ENCODE measurements around the gene ZNF275.
A peak's percentile ranks its signal among the peaks of the same experiment; 100 is the strongest.
"Not testable (repeated sequence)": the region's sequence is repeated elsewhere in the genome, so short reads cannot be mapped to it uniquely, and the experiment has no call there.

The ZNF275 gene

GRCh38 chrX:153333821-153334653 lies at the start of gene ZNF275:
Gene ZNF275 (plus strand): TSS chrX:153334153. CDS start chrX:153336680, 2,527 bp downstream.
- Histone ChIP-seq H3K27ac (no peak within 1 kb of the TSS), H3K4me1 (ENCODE audit: control insufficient read depth in 1 of 2, insufficient read depth in 1 of 2, low read depth in 1 of 2, low read length in 1 of 2) (peaks cover 5 to 12% of the 10 kb centered on the region in 2 experiments), H3K36me3 (no peaks in the 10 kb centered on the region), H3K9me3 (no peaks in the 10 kb centered on the region), H3K27me3 (no peaks in the 10 kb centered on the region), H3K4me3 (ENCODE audit: low read depth in 1 of 2, low read length in 1 of 2) (peak within 1 kb of the TSS; percentile 45 to 47)
- no peak for TF ChIP-seq CTCF (IDR thresholded peaks at IDR 0.05)

- not testable (repeated sequence) for H3K4me3 ChIP-seq (ENCODE audit: low read depth in 1 of 2, low read length in 1 of 2); H3K36me3 ChIP-seq; H3K27ac ChIP-seq; H3K27me3 ChIP-seq; H3K4me1 ChIP-seq (ENCODE audit: control insufficient read depth in 1 of 2, insufficient read depth in 1 of 2, low read depth in 1 of 2, low read length in 1 of 2); H3K9me3 ChIP-seq
Observed at GRCh38 chrX:153285678-153286077, 48.3 kb upstream of the ZNF275 start.

GRCh38 chrX:153288807-153289206 lies 45.1 kb upstream of the ZNF275 start:
- not testable (repeated sequence) for H3K4me1 ChIP-seq (ENCODE audit: control insufficient read depth in 1 of 2, insufficient read depth in 1 of 2, low read depth in 1 of 2, low read length in 1 of 2); H3K36me3 ChIP-seq; H3K27me3 ChIP-seq; H3K4me3 ChIP-seq (ENCODE audit: low read depth in 1 of 2, low read length in 1 of 2); H3K9me3 ChIP-seq; H3K27ac ChIP-seq

GRCh38 chrX:153293485-153294071 lies 40.4 kb upstream of the ZNF275 start:
- not testable (repeated sequence) for H3K4me3 ChIP-seq (ENCODE audit: low read depth in 1 of 2, low read length in 1 of 2); H3K36me3 ChIP-seq; H3K9me3 ChIP-seq; H3K27me3 ChIP-seq; H3K4me1 ChIP-seq (ENCODE audit: control insufficient read depth in 1 of 2, insufficient read depth in 1 of 2, low read depth in 1 of 2, low read length in 1 of 2); H3K27ac ChIP-seq

GRCh38 chrX:153297376-153297775 lies 36.6 kb upstream of the ZNF275 start:
- no peaks in the 10 kb centered on the region for H3K27me3 ChIP-seq
- no peaks in the 10 kb centered on the region for H3K36me3 ChIP-seq
- no peaks in the 10 kb centered on the region for H3K4me1 ChIP-seq (ENCODE audit: control insufficient read depth in 1 of 2, insufficient read depth in 1 of 2, low read depth in 1 of 2, low read length in 1 of 2)
- H3K27ac ChIP-seq: no peak overlapping the region
- TF ChIP-seq CTCF (IDR thresholded peaks at IDR 0.05): no peak
- no peaks in the 10 kb centered on the region for H3K9me3 ChIP-seq
- no peak overlapping the region for H3K4me3 ChIP-seq (ENCODE audit: low read depth in 1 of 2, low read length in 1 of 2)

- peaks cover 12% of the 10 kb centered on the region for H3K27me3 ChIP-seq
- no peak overlapping the region for H3K27ac ChIP-seq
- no peaks in the 10 kb centered on the region for H3K4me1 ChIP-seq (ENCODE audit: control insufficient read depth in 1 of 2, insufficient read depth in 1 of 2, low read depth in 1 of 2, low read length in 1 of 2)
- H3K36me3 ChIP-seq: no peaks in the 10 kb centered on the region
- H3K9me3 ChIP-seq: no peaks in the 10 kb centered on the region
- no peak for TF ChIP-seq CTCF (IDR thresholded peaks at IDR 0.05)
- H3K4me3 ChIP-seq (ENCODE audit: low read depth in 1 of 2, low read length in 1 of 2): no peak overlapping the region
Observed at GRCh38 chrX:153299855-153300254, 34.1 kb upstream of the ZNF275 start.

GRCh38 chrX:153301746-153302145 lies 32.2 kb upstream of the ZNF275 start:
- Histone ChIP-seq H3K4me3 (ENCODE audit: low read depth in 1 of 2, low read length in 1 of 2) (no peak overlapping the region), H3K27me3 (peaks cover 12% of the 10 kb centered on the region), H3K9me3 (no peaks in the 10 kb centered on the region), H3K4me1 (ENCODE audit: control insufficient read depth in 1 of 2, insufficient read depth in 1 of 2, low read depth in 1 of 2, low read length in 1 of 2) (no peaks in the 10 kb centered on the region), H3K36me3 (no peaks in the 10 kb centered on the region), H3K27ac (no peak overlapping the region)
- no peak for TF ChIP-seq CTCF (IDR thresholded peaks at IDR 0.05)

Data from neutrophil (primary cell).